Peyer's patch (tissue), 4 donors: ENCODE data around the gene ADIPOR2.

ENCODE experiments used
- POLR2A ChIP-seq, 2 donors: fragments of 450-650 bp; IDR thresholded peaks; one replicate each; pipeline ENCODE4 v1.5.1; 2017; ENCODE audit warnings: antibody characterized with exemption in 2 of 2, mild to moderate bottlenecking in 2 of 2, moderate library complexity in 2 of 2
- TF ChIP-seq, protein P1 (sequence below), 6 experiments: fragments of 450-650 bp in 4 of 6; fragments of 200-600 bp in 2 of 6; sonication (generic) in 1 of 6; IDR thresholded peaks; one replicate each; pipeline ENCODE4 v1.5.1; 2017 to 2019; ENCODE audit warnings: antibody characterized with exemption in 6 of 6, mild to moderate bottlenecking in 3 of 6, moderate library complexity in 1 of 6

DNA sequence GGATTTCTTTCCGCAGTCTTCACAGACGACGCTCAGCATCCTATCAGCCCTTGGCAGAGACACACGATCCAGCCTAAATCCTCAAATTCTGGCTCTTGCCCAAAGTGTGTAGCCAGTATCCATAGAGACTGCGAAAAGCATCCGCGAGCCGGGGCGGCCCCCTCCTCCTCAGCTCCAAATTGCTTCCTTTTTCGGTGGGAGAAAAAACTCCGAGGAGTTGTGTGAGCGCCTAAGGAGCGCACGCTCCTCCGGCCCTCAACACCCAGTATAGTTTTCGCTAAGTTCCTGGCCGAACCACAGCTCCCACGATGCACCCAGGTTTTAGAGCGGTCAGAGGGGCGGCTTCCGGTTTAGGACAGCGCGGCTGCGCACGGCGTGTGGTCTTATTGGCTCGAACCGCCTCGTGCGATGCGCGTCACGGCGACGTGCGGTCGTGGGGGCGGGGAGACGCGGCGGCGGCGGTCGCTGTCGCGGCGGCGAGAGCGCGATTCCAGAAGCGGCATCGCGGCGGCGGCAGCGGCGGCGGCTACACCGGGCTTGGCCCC is at the start of gene ADIPOR2:
- TF ChIP-seq, protein P1, sequence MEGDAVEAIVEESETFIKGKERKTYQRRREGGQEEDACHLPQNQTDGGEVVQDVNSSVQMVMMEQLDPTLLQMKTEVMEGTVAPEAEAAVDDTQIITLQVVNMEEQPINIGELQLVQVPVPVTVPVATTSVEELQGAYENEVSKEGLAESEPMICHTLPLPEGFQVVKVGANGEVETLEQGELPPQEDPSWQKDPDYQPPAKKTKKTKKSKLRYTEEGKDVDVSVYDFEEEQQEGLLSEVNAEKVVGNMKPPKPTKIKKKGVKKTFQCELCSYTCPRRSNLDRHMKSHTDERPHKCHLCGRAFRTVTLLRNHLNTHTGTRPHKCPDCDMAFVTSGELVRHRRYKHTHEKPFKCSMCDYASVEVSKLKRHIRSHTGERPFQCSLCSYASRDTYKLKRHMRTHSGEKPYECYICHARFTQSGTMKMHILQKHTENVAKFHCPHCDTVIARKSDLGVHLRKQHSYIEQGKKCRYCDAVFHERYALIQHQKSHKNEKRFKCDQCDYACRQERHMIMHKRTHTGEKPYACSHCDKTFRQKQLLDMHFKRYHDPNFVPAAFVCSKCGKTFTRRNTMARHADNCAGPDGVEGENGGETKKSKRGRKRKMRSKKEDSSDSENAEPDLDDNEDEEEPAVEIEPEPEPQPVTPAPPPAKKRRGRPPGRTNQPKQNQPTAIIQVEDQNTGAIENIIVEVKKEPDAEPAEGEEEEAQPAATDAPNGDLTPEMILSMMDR (IDR thresholded peaks at IDR 0.05) = no peak
- peak; percentile 73 to 93 for TF ChIP-seq POLR2A (IDR thresholded peaks at IDR 0.05)
